MCF 10A (cell line): Measurements from ENCODE around the gene CBR1. TPM values are rescaled to one million over a fixed set of nuclear protein-coding genes. Genes with fewer than 3 reads are reported as not detected.

Source experiments
- BruUV-seq: library from RNA; stranded (reverse); fragments of 400-500 nt; replicated peaks from 2 replicates; lab custom pipeline; 2021; lab: Mats Ljungman, UMichigan
- CTCF ChIA-PET: fragments of 300-600 bp; sonication (Branson Sonifier 250); formaldehyde crosslinking; extraction: SDS; loops from one replicate; lab custom pipeline; 2021; ENCODE audit warnings: antibody characterized with exemption, inconsistent platforms; lab: Yijun Ruan, JAX
- POLR2A ChIA-PET: fragments of 300-600, 350-650 bp; sonication (Branson Sonifier 250); formaldehyde crosslinking; extraction: SDS; loops from one replicate; lab custom pipeline; 2020; ENCODE audit warnings: antibody characterized with exemption, inconsistent platforms; lab: Yijun Ruan, JAX
- DNase-seq: peaks from one replicate; pipeline ENCODE4 v3.0.0-alpha.2; 2018; ENCODE audit not compliant: unreplicated experiment
- H3K27ac Mint-ChIP-seq: one replicate; pipeline ENCODE4 v1.8.0; 2022; ENCODE audit warnings: mild to moderate bottlenecking, low read depth, mixed read lengths; ENCODE audit not compliant: unreplicated experiment
- H3K27me3 Mint-ChIP-seq: one replicate; pipeline ENCODE4 v1.8.0; 2022; ENCODE audit warnings: mixed read lengths; ENCODE audit not compliant: insufficient read depth, unreplicated experiment
- H3K36me3 Mint-ChIP-seq: one replicate; pipeline ENCODE4 v1.8.0; 2022; ENCODE audit warnings: mild to moderate bottlenecking, moderate library complexity, mixed read lengths; ENCODE audit not compliant: insufficient read depth, unreplicated experiment
- H3K4me1 Mint-ChIP-seq: one replicate; pipeline ENCODE4 v1.8.0; 2022; ENCODE audit warnings: mixed read lengths; ENCODE audit not compliant: insufficient read depth, unreplicated experiment
- H3K4me3 Mint-ChIP-seq: one replicate; pipeline ENCODE4 v1.8.0; 2022; ENCODE audit warnings: mild to moderate bottlenecking, moderate library complexity, mixed read lengths; ENCODE audit not compliant: unreplicated experiment
- H3K9me3 Mint-ChIP-seq: one replicate; pipeline ENCODE4 v1.8.0; 2022; ENCODE audit warnings: mixed read lengths; ENCODE audit not compliant: unreplicated experiment
- CTCF ChIP-seq: fragments of 200-600 bp; IDR thresholded peaks from one replicate; pipeline ENCODE4 v1.8.0; 2022; ENCODE audit warnings: antibody characterized with exemption, mild to moderate bottlenecking; ENCODE audit not compliant: unreplicated experiment
- intact Hi-C: fragments of 100-400 bp; cut with micrococcal nuclease; formaldehyde crosslinking; loops from 2 replicates; pipeline ENCODE4 v1.14.1; 2022
- total RNA-seq: library from RNA; stranded (reverse); gene quantifications from 2 replicates; pipeline ENCODE4 v1.2.3, GENCODE V29; 2022

CBR1 gene
- total RNA-seq, 1 experiment from 2014 or later = 35.8 TPM

GRCh38 chr21:36023092-36023480 lies 46.7 kb upstream of the CBR1 start:
- Mint-ChIP-seq H3K4me1 (no peaks in the 10 kb centered on the region), H3K4me3 (no peak overlapping the region), H3K36me3 (no peaks in the 10 kb centered on the region), H3K27me3 (no peaks in the 10 kb centered on the region), H3K9me3 (no peaks in the 10 kb centered on the region), H3K27ac (no peak overlapping the region)
- no TSS peak for BruUV-seq
- POLR2A ChIA-PET = interaction anchor here (0.6 kb wide), 1 partner anchor 46 kb away, joined by 3 read pairs; no protein-coding TSS in a partner anchor
- CTCF ChIA-PET = interaction anchor here (1.2 kb wide), 2 partner anchors 119 to 1329 kb away, joined by 3 read pairs; no protein-coding TSS in a partner anchor
- no peak for TF ChIP-seq CTCF
- DNase-seq = no peak
- intact Hi-C loops = no loop called here

GRCh38 chr21:36024782-36025181 lies 45.0 kb upstream of the CBR1 start:
- no TSS peak for BruUV-seq
- CTCF ChIA-PET = interaction anchor here (0.7 to 0.8 kb wide), 2 partner anchors 11 to 85 kb away, joined by 3 read pairs; no protein-coding TSS in a partner anchor

GRCh38 chr21:36027347-36027746 lies 42.5 kb upstream of the CBR1 start:
- peaks cover 7% of the 10 kb centered on the region for H3K4me1 Mint-ChIP-seq
- H3K27ac Mint-ChIP-seq = no peak overlapping the region
- intact Hi-C loops = loop anchor here (5.0 kb wide), 1 partner anchor 1135 kb away; no protein-coding TSS in a partner anchor
- H3K27me3 Mint-ChIP-seq = no peaks in the 10 kb centered on the region
- ChIA-PET POLR2A (no interaction called here), CTCF (interaction anchor here (0.6 to 2.0 kb wide), 21 partner anchors 9 to 1726 kb away, joined by 3 to 14 read pairs (median 4); no protein-coding TSS in a partner anchor)
- no peak for TF ChIP-seq CTCF
- no peak for DNase-seq
- H3K9me3 Mint-ChIP-seq = no peaks in the 10 kb centered on the region
- H3K4me3 Mint-ChIP-seq = no peak overlapping the region
- BruUV-seq = no TSS peak
- H3K36me3 Mint-ChIP-seq = no peaks in the 10 kb centered on the region

More at GRCh38 chr21:36024782-36025181, 45.0 kb upstream of the CBR1 start:
- no peaks in the 10 kb centered on the region for H3K36me3 Mint-ChIP-seq
- no peak for DNase-seq
- peaks cover 7% of the 10 kb centered on the region for H3K4me1 Mint-ChIP-seq
- H3K27me3 Mint-ChIP-seq = no peaks in the 10 kb centered on the region
- H3K4me3 Mint-ChIP-seq = no peak overlapping the region
- intact Hi-C loops = loop anchor here (5.0 kb wide), 1 partner anchor 1132 kb away; no protein-coding TSS in a partner anchor
- H3K9me3 Mint-ChIP-seq = no peaks in the 10 kb centered on the region
- H3K27ac Mint-ChIP-seq = no peak overlapping the region
- POLR2A ChIA-PET = no interaction called here
- no peak for TF ChIP-seq CTCF

GRCh38 chr21:36028127-36029069 lies 41.4 kb upstream of the CBR1 start:
- BruUV-seq = no TSS peak
- TF ChIP-seq CTCF = peak; percentile 93
- Mint-ChIP-seq H3K4me1 (peaks cover 7% of the 10 kb centered on the region), H3K27me3 (no peaks in the 10 kb centered on the region), H3K27ac (no peak overlapping the region), H3K36me3 (peaks cover 2% of the 10 kb centered on the region), H3K9me3 (no peaks in the 10 kb centered on the region), H3K4me3 (no peak overlapping the region)
- CTCF ChIA-PET = interaction anchor here (0.5 to 2.5 kb wide), 31 partner anchors 8 to 1400 kb away, joined by 3 to 14 read pairs (median 3); no protein-coding TSS in a partner anchor
- POLR2A ChIA-PET = interaction anchor here (1.2 kb wide), 1 partner anchor 10 kb away, joined by 3 read pairs; no protein-coding TSS in a partner anchor
- DNase-seq = peak; percentile 70
- intact Hi-C loops = loop anchor here (1.0 to 5.0 kb wide), 6 partner anchors 84 to 1335 kb away; no protein-coding TSS in a partner anchor
